H1 (cell line): ENCODE measurements around the gene SIK2. TPM values are rescaled to one million over a fixed set of nuclear protein-coding genes. Genes with fewer than 3 reads are reported as not detected.

Source experiments
- POLR2A ChIP-seq, 2 experiments: IDR thresholded peaks; 1 replicate in 1 of 2; 2 replicates in 1 of 2; pipeline ENCODE4 v1.6.1; 2011; ENCODE audit warnings: low read depth in 2 of 2, low read length in 2 of 2, mild to moderate bottlenecking in 2 of 2; ENCODE audit errors: control extremely low read depth in 1 of 2
- SUZ12 ChIP-seq: fragments of 200-600 bp; sonication (generic); IDR thresholded peaks from 2 replicates; pipeline ENCODE4 v1.6.1; 2012; ENCODE audit warnings: mild to moderate bottlenecking, inconsistent platforms, low read length, moderate library complexity, mixed read lengths
- polyA plus RNA-seq, 7 experiments: library from polyadenylated mRNA; depleted of rRNA in 3 of 7; stranded (reverse) in 5 of 7; unstranded in 2 of 7; fragments of >200 nt in 5 of 7; fragments of 200-250 nt in 2 of 7; gene quantifications; 1 replicate in 5 of 7; 2 replicates in 1 of 7; 4 replicates in 1 of 7; pipeline versions ENCODE4 v1.2.1 to v1.2.3, GENCODE V29; 2011 to 2013; ENCODE audit warnings: missing spikeins in 2 of 7, mixed read lengths in 2 of 7
- total RNA-seq: library from RNA; stranded (reverse); fragmentation: NEBNext Ultra II Directional; extraction: Animal tissue kit (Norgen Biotek cat#: 25700); gene quantifications from 2 replicates; pipeline ENCODE4 v1.2.1, GENCODE V29; 2021

SIK2 gene
- total and polyA plus RNA-seq, 2 of the 8 experiments (the other 6 are each of a cell fraction or from before 2014, with no cell fraction given), result 8.8 to 11.2 TPM

- TF ChIP-seq SUZ12 (no peak), POLR2A (IDR thresholded peaks at IDR 0.05; ENCODE audit: control extremely low read depth in 1 of 2, low read depth in 2 of 2, low read length in 2 of 2) (no peak)
- TF ChIP-seq, all 59 proteins: peak for 0
Measured at GRCh38 chr11:111723595-111723994, 121.3 kb downstream of the SIK2 start (continued).
